Osteoblast (primary cell): ENCODE measurements around the gene NPLOC4. TPM values are rescaled to one million over a fixed set of nuclear protein-coding genes. Genes with fewer than 3 reads are reported as not detected.

Experiments used
- DNase-seq: peaks from one replicate; pipeline ENCODE4 v3.0.0; 2011; ENCODE audit warnings: low spot score, mixed read lengths; ENCODE audit not compliant: insufficient read length; ENCODE audit errors: missing footprints
- H2AFZ ChIP-seq: 2 replicates; pipeline ENCODE4 v1.6.0; 2011; ENCODE audit warnings: mild to moderate bottlenecking, low read length
- H3K27ac ChIP-seq: 2 replicates; pipeline ENCODE4 v1.5.1; 2011; ENCODE audit warnings: mild to moderate bottlenecking, low read depth, low read length, moderate library complexity
- H3K27me3 ChIP-seq: 2 replicates; pipeline ENCODE4 v1.6.0; 2012; ENCODE audit warnings: mild to moderate bottlenecking, control low read depth, inconsistent platforms, low read length, moderate library complexity; ENCODE audit not compliant: insufficient read depth
- H3K36me3 ChIP-seq: 2 replicates; pipeline ENCODE4 v1.5.1; 2011; ENCODE audit warnings: mild to moderate bottlenecking, low read length, control low read depth, moderate library complexity; ENCODE audit not compliant: insufficient read depth
- H3K4me1 ChIP-seq: 2 replicates; pipeline ENCODE4 v1.5.1; 2011; ENCODE audit warnings: mild to moderate bottlenecking, low read length, control low read depth, moderate library complexity; ENCODE audit not compliant: insufficient read depth
- H3K4me2 ChIP-seq: 2 replicates; pipeline ENCODE4 v1.6.0; 2011; ENCODE audit warnings: mild to moderate bottlenecking, low read length; ENCODE audit not compliant: insufficient read depth
- H3K4me3 ChIP-seq: fragments of 200-600 bp; sonication (generic); 3 replicates; pipeline ENCODE4 v1.5.1; 2012; ENCODE audit warnings: mild to moderate bottlenecking, low read length, inconsistent platforms; ENCODE audit not compliant: insufficient read depth
- H3K79me2 ChIP-seq: 2 replicates; pipeline ENCODE4 v1.6.0; 2012; ENCODE audit warnings: mild to moderate bottlenecking, low read length, control low read depth, inconsistent platforms; ENCODE audit not compliant: insufficient read depth
- H3K9me3 ChIP-seq: 2 replicates; pipeline ENCODE4 v1.5.1; 2011; ENCODE audit warnings: low read depth, low read length, control low read depth
- H4K20me1 ChIP-seq: 2 replicates; pipeline ENCODE4 v1.6.0; 2012; ENCODE audit warnings: mild to moderate bottlenecking, low read length, control low read depth; ENCODE audit not compliant: insufficient read depth
- CTCF ChIP-seq: IDR thresholded peaks from 2 replicates; pipeline ENCODE4 v1.5.1; 2011; ENCODE audit warnings: mild to moderate bottlenecking, low read depth, low read length, moderate library complexity; ENCODE audit errors: extremely low read depth
- total RNA-seq: library from RNA; depleted of rRNA; stranded (reverse); fragments of >200 nt; gene quantifications from 2 replicates; pipeline ENCODE4 v1.2.3, GENCODE V29; 2012

NPLOC4 gene
- total RNA-seq, 1 donor = 118 TPM

GRCh38 chr17:81537856-81538555 lies 98.9 kb downstream of the NPLOC4 start:
- no peak for TF ChIP-seq CTCF
- H3K27me3 ChIP-seq = peaks cover 13% of the 10 kb centered on the region

GRCh38 chr17:81537343-81537855 lies 99.5 kb downstream of the NPLOC4 start:
- H3K27ac ChIP-seq = no peak overlapping the region
- no peaks in the 10 kb centered on the region for H3K9me3 ChIP-seq
- peaks cover 18% of the 10 kb centered on the region for H4K20me1 ChIP-seq
- DNase-seq = no peak
- H3K4me3 ChIP-seq = no peak overlapping the region
- peak; percentile 37 for TF ChIP-seq CTCF
- H3K79me2 ChIP-seq = no peaks in the 10 kb centered on the region
- peaks cover 13% of the 10 kb centered on the region for H3K27me3 ChIP-seq
- H2AFZ ChIP-seq = no peak overlapping the region
- H3K4me2 ChIP-seq = no peak overlapping the region
- H3K36me3 ChIP-seq = peaks cover 8% of the 10 kb centered on the region
- no peaks in the 10 kb centered on the region for H3K4me1 ChIP-seq

More at GRCh38 chr17:81537856-81538555, 98.9 kb downstream of the NPLOC4 start:
- no peaks in the 10 kb centered on the region for H3K9me3 ChIP-seq
- no peak overlapping the region for H3K4me2 ChIP-seq
- H3K4me1 ChIP-seq = no peaks in the 10 kb centered on the region
- H4K20me1 ChIP-seq = peaks cover 21% of the 10 kb centered on the region
- no peak overlapping the region for H3K27ac ChIP-seq
- H3K36me3 ChIP-seq = peaks cover 14% of the 10 kb centered on the region
- no peak overlapping the region for H2AFZ ChIP-seq
- no peak overlapping the region for H3K4me3 ChIP-seq
- H3K79me2 ChIP-seq = no peaks in the 10 kb centered on the region
- DNase-seq = no peak

- peaks cover 18% of the 10 kb centered on the region for H4K20me1 ChIP-seq
- no peaks in the 10 kb centered on the region for H3K9me3 ChIP-seq
- DNase-seq = no peak
- H3K4me3 ChIP-seq = no peak overlapping the region
- H3K36me3 ChIP-seq = peaks cover 7% of the 10 kb centered on the region
- peaks cover 13% of the 10 kb centered on the region for H3K27me3 ChIP-seq
- no peak overlapping the region for H3K27ac ChIP-seq
- H3K4me1 ChIP-seq = no peaks in the 10 kb centered on the region
- no peak overlapping the region for H3K4me2 ChIP-seq
- no peak for TF ChIP-seq CTCF
- H3K79me2 ChIP-seq = no peaks in the 10 kb centered on the region
- no peak overlapping the region for H2AFZ ChIP-seq
Observed at GRCh38 chr17:81536299-81537290, 100.3 kb downstream of the NPLOC4 start.
